GM21619 (cell line): ENCODE measurements around the gene PRKG1.

ENCODE experiments used
- ATAC-seq: cut with Tn5 transposase; IDR thresholded peaks from one replicate; pipeline ENCODE4 v1.9.1; 2021; ENCODE audit not compliant: unreplicated experiment

The PRKG1 gene

GRCh38 chr10:51772387-51772786 is 698.1 kb downstream of the PRKG1 start:
- ATAC-seq = no peak

- ATAC-seq = no peak
Observed at GRCh38 chr10:51773681-51774080, 699.4 kb downstream of the PRKG1 start.

GRCh38 chr10:51783941-51784340 is 709.7 kb downstream of the PRKG1 start:
- ATAC-seq = no peak

GRCh38 chr10:51786016-51786683 is 711.9 kb downstream of the PRKG1 start:
- ATAC-seq = no peak

GRCh38 chr10:51786684-51787035 is 712.4 kb downstream of the PRKG1 start:
- no peak for ATAC-seq

- ATAC-seq = no peak
Observed at GRCh38 chr10:51788273-51788672, 714.0 kb downstream of the PRKG1 start.

- no peak for ATAC-seq
Observed at GRCh38 chr10:51789118-51789517, 714.8 kb downstream of the PRKG1 start.

- no peak for ATAC-seq
Observed at GRCh38 chr10:51789903-51790302, 715.6 kb downstream of the PRKG1 start.

- no peak for ATAC-seq
Observed at GRCh38 chr10:51792678-51793077, 718.4 kb downstream of the PRKG1 start.

GRCh38 chr10:51800121-51800520 is 725.8 kb downstream of the PRKG1 start:
- no peak for ATAC-seq

GRCh38 chr10:51800725-51801424 is 726.6 kb downstream of the PRKG1 start:
- no peak for ATAC-seq

- no peak for ATAC-seq
Observed at GRCh38 chr10:51802030-51802429, 727.7 kb downstream of the PRKG1 start.

- ATAC-seq = no peak
Observed at GRCh38 chr10:51804866-51805265, 730.6 kb downstream of the PRKG1 start.

- ATAC-seq = no peak
Observed at GRCh38 chr10:51806079-51806835, 732.0 kb downstream of the PRKG1 start.

GRCh38 chr10:51808187-51808586 is 733.9 kb downstream of the PRKG1 start:
- ATAC-seq = no peak

GRCh38 chr10:51815723-51816122 is 741.4 kb downstream of the PRKG1 start:
- no peak for ATAC-seq

GRCh38 chr10:51821045-51821444 is 746.8 kb downstream of the PRKG1 start:
- ATAC-seq = no peak

- ATAC-seq = no peak
Observed at GRCh38 chr10:51821745-51822144, 747.5 kb downstream of the PRKG1 start.

- ATAC-seq = peak; percentile 85
Observed at GRCh38 chr10:51832652-51833383, 758.5 kb downstream of the PRKG1 start.

- no peak for ATAC-seq
Observed at GRCh38 chr10:51834548-51834947, 760.3 kb downstream of the PRKG1 start.

GRCh38 chr10:51838471-51838870 is 764.2 kb downstream of the PRKG1 start:
- ATAC-seq = no peak
